GM19324 (cell line): ENCODE results near the gene TRABD.
"Not testable (repeated sequence)": the region's sequence is repeated elsewhere in the genome, so short reads cannot be mapped to it uniquely, and the experiment has no call there.

Experiments
- ATAC-seq: cut with Tn5 transposase; IDR thresholded peaks from one replicate; pipeline ENCODE4 v1.9.1; 2021; ENCODE audit warnings: mild to moderate bottlenecking, moderate library complexity; ENCODE audit not compliant: unreplicated experiment, low FRiP score

TRABD gene

DNA sequence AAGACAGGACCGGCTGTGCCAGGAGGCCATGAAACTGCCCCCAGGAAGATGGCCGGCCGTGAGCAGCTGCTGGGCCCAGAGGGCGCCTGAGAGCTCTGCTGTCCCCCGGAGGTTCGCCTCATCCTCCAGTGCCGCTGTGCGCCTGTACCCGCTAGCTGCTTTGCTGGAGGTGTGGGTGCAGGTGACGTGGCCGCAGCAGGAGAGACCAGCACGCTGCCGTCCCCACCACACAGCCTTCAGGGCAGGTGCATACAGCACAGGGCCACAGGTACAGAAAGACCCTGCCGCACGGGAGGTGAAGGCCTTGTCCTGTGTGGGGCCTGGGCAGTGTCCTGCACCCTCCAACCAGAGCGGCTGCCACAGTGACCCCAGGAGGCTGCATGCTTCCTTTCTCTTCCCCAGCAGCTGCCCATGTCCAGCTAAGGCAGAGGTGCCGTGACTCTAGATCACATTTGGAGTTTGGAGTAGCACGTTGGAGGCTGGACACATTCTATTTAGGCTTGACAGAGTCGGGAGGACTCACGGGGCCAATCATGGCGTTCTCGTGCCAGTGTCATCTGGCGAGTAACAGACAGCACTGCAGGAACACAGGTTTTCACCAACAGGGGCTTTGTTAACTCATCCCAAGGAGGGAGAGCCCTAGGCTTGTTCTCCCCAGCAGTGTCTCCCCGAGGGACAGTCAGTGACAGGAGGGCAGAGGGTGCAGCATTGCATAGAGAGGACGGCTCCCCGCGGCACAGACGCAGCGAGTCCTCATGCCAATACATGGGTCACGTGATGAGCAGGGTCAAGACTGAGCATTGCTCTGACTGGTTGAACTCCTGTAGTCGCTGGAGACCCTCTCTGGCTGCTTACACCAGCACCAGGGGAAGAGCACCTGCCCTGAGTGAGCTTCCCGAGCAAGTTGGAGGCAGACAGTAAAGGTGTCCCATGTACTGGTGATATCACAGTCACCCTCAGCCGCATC lies 33.9 kb upstream of the TRABD start:
- ATAC-seq = no peak

GRCh38 chr22:50153056-50153755 lies 32.5 kb upstream of the TRABD start:
- no peak for ATAC-seq

DNA sequence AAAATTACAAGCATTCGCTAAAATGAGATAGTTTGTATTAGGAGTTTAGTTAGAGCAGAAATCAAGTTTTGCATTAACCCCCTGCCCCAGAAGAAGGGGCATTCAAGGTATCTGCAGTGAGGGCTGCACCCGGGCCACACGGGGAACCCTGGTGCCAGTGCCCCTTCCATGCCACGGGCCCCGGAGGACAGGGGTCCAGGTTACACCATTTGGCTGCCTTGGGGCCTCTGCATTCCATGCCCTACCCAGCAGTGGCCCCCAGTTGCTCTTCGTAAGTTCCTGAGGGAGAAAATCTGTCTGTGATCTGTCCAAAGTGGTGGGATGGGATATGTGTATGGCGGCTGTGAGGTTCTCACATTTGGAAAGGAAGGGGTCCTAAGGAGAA lies 32.0 kb upstream of the TRABD start:
- no peak for ATAC-seq

DNA sequence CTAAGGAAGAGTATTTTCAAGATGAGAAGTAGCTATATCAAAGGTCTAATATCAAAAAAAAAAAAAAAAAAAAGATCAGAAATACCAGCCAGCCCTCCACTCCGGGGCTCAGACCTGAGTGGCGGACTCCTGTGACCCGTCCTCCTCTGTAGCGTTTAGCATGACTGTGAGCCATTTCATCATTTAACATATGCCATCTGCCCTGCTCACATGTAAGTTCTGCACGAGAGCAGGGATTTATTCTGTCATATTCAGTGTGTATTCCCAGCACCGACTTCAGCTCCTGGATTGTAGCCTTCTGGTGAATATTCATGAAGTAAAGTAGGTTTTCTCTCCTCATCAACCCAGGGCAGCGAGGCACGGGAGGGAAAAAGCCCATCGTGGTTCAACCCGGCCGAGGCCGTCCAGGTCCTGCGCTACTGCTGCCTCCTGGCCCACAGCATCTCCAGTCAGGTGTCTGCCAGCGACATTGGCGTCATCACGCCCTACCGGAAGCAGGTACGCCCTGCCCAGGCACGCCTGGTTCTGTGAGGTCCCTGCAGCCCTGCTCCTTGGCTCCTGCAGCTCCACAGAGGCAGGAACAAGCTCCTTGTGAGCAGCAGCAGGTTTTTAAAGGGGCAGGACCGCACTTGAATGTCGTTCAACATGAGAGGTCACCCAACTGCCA lies 27.9 kb upstream of the TRABD start:
- no peak for ATAC-seq

DNA sequence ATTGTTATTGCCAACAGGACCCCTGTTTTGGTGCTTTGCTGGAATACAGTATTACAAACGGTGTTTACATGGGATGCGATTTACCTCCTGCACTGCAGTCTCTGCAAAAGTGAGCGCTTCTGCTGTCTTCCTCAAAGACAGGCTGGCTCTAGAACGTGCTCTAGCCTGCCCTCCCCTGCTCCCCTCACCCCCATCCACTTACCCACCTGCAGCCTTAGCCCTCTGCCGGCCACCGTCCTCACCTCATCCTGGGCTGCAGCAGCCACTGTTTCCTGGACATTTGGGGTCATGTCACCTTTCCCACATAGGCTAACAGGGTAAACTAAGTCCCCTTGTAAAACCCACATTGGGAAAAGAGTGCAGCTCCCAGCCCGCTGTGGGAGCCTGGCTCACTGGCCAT lies 24.8 kb upstream of the TRABD start:
- ATAC-seq = no peak

DNA sequence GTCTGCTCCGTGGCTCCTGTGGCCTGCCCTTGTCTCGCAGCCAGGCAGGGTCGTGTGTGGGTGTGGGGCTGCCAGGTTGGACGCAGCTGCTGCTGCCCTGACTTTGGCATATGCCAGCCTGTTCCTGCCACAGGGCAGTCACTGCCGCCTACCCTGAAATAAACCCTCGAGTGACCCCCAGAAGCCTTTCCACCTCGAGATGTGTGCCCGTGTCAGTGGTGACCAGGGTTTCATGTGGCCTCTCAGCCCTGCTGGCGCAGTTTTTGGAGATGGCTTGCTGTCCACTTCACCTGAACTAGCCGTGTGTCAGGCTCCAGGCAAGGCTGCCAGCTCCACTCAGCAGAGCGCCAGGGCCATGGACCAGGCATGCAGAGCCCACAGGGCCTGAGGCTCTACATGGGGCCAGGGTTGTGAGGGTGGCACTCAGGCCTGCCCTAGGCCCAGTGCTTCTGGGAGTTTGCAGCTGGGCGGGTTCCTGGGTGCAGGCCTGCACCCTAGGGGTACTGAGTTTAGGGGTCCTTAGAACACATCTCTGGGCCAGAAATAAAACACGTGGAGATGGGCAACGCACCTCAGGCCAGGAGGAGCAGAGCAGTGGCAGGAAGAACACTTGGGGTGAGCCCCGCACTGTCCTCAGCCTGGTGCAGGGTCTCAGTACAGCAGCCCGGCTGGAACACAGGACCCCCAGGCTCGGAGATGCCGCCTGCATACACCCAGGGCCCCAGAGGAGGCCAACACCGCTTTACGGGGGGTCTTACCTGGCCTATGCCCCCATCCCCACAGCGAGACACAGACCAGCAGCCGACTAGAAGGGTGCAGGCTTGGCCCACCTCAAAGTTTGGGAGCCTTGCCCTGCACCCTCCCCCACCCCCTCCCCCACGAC lies 24.0 kb upstream of the TRABD start:
- ATAC-seq = no peak

GRCh38 chr22:50162391-50162956 lies 23.2 kb upstream of the TRABD start:
- no peak for ATAC-seq

- no peak for ATAC-seq
These were observed 20.1 kb upstream of the TRABD start for GRCh38 chr22:50165436-50166123.

DNA sequence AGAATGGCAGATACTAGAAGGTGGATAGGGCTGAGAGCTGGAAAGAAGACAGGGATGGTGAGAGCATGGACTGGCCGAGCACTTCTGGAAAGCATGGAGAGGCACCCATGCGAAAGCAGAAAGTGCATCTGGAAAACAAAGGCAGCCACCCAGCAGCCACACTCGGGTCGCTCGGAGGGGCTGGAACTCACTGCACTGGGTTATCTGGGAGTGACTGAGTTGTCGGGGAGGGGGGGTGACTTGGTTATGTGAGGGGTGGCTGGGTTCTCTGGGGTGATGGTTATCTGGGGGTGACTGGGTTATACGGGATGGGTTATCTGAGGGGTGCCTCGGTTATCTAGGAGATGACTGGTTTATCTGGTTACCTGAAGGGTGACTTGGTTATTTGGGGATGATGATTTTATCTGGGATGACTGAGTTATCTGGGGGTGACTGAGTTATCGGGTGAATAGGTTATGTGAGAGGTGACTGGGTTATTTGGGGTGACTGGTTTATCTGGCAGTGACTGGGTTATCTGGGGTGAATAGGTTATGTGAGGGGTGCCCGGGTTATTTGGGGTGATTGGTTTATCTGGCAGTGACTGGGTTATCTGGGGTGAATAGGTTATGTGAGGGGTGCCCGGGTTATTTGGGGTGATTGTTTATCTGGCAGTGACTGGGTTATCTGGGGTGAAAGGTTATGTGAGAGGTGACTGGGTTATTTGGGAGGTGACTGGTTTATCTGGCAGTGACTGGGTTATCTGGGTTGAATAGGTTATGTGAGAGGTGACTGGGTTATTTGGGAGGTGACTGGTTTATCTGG lies 17.8 kb upstream of the TRABD start:
- ATAC-seq = no peak

- not testable (repeated sequence) for ATAC-seq
These were observed 17.1 kb upstream of the TRABD start for GRCh38 chr22:50168490-50169180.

DNA sequence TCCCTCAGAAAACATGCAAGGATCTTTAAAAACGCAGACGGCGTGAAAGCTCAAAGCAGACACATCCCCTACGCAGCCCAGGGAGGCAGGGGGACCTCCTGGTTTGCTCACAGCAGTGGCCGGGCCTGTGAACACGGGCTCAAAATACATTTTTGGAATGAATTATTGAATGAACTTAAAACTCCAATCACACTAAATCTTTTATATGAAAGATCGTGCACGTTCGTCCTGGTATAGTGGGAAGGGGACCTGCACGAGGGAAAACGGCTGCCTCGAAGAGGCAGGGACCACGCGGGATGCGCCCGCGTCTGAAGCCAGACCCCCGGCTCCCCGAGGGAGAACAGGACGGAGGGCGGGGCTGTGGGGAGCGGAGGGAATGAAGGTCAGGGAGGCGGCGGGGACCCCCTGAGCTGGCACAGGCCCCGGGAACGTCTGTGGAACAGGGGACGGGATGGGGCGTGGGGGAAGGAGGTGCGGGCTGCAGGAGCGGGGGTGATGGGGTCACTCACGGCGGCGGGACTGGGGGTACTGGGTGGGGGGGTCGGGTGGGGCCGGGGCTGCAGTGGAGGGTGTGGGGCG lies 16.4 kb upstream of the TRABD start:
- ATAC-seq = no peak

- ATAC-seq = no peak
These were observed 15.9 kb upstream of the TRABD start for GRCh38 chr22:50169774-50170341.

GRCh38 chr22:50170453-50171318 lies 15.0 kb upstream of the TRABD start, which contains the start of gene PANX2:
PANX2 (plus strand) TSS chr22:50170731; CDS start chr22:50170731, 0 bp downstream.
- no peak for ATAC-seq

- no peak for ATAC-seq
These were observed 14.3 kb upstream of the TRABD start for GRCh38 chr22:50171319-50171964.

GRCh38 chr22:50171965-50172421 lies 13.7 kb upstream of the TRABD start:
- no peak for ATAC-seq
